SK-N-MC (cell line): ENCODE results near the gene NCSTN.

Source experiments
- EZH2 ChIP-seq: fragments of 200-600 bp; sonication (generic); IDR thresholded peaks from one replicate; pipeline ENCODE4 v1.6.1; 2017; ENCODE audit warnings: antibody characterized with exemption
- FOXP2 ChIP-seq: optimal IDR thresholded peaks from 2 replicates; pipeline ENCODE3; 2011; ENCODE audit warnings: mild to moderate bottlenecking, moderate library complexity; ENCODE audit not compliant: insufficient read depth; ENCODE audit errors: extremely low read length, control extremely low read depth
- POLR2AphosphoS5 ChIP-seq: IDR thresholded peaks from 2 replicates; pipeline ENCODE4 v1.6.1; 2012; ENCODE audit warnings: mild to moderate bottlenecking, low read depth, low read length, borderline replicate concordance

DNA sequence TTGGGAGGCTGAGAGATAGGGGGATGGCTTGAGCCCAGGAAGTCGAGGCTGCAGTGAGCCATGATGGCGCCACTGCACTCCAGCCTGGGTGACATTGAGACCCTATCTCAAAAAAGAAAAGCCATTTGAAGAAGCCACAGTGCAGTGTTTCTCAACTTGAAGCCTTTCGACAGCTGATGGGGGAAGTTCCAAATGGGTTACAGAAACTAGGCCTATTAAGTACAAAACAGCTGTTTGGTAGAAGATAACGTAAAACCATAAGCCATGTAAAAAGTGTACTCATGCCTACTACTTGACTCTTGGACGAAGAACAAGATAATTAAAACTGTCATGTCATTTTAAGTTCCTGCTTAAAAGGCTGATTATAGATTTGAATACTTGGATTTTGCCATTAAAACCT lies 16.8 kb upstream of the NCSTN start:
- TF ChIP-seq POLR2AphosphoS5: no peak
- no peak for TF ChIP-seq EZH2
- TF ChIP-seq FOXP2: no peak
